NCI-H2081 (cell line): ENCODE data around the gene ARHGEF7.

Experiments used
- DNase-seq, 2 experiments: peaks; one replicate each; lab custom pipeline; 2025; lab: John Stamatoyannopoulos, UW

Gene ARHGEF7

DNA sequence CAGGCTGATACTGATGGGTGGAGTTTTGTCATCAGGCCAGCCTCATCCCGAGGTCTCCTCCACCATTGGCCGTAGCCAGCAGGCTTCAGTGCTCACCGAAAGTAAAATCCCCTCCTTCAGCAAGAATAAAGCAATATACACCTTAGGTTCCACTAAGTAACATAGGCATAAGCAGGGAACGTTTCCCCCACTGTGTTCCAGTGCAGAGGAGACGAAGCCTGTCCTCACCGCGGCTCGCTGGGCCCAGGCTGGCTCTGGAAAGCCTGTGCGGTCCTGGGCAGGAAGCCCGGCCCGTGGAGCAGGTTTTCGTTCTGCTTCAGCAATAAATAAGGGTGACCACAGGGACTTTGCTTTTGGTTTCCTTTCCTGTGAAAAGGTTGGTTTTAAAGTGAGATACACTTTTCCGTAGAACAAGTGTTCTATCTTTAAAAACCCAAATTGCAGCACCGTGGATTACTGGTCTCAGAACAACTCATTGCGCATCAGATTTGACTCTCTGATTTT, 189.0 kb downstream of the ARHGEF7 start:
- no peak for DNase-seq

DNA sequence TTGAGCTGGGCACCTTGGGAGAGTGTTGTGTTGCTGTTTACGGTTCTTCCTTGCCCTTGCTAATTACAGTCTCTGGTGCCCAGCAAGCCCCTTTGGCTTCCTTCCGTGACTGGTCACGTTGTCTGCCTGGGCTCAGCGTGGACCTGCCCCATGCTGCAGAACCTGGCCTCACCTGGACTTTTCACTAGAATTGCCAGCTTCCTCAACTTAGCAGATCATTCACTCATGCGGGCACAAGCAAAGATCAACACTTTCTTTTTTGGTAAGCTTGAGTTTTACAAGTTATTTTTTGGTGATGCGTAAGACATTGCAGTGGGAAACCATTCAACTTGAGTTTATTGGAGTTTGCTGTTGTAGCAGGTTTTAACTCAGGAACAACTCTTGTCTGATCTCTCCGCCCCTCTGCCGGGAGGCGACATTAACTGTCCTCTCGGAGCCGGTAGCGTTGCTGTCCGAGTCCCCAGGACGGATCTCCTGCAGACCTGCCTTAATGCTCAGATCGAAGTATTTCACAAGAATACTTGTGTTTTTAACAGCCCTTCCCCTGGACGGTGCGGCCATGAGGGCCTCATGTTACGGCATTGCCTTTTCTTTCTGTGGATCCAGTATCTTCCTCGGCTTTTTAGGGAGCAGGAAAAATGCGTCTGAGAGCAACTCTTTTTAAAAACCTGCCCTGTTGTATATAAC, 189.6 kb downstream of the ARHGEF7 start:
- no peak for DNase-seq

DNA sequence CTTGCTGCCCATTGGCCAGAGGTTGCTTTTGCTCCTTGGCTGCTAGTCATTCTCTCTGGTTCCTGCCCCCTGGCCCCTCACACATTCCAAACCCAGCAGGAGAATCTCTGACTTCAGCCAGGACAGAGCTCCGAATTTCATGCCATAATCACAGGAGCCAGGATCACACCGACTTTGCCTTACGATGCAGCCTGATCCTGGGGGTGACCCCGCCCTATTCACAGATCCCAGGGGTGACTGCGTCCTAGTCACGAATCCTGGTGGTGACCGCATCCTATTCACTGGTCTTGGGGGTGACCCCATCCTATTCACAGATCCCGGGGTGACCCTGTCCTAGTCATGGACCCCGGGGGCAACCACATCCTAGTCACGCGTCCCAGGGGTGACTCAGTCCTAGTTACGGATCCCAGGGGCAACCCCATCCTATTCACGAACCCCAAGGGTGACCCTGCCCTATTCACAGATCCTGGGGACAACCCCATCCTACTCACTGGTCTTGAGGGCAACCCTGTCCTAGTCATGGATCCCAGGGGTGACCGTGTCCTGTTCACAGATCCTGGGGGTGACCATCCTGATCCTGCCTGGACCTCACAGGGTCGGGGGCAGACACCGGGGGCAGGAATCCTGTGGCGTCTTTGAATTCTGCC, 198.0 kb downstream of the ARHGEF7 start:
- DNase-seq = no peak

DNA sequence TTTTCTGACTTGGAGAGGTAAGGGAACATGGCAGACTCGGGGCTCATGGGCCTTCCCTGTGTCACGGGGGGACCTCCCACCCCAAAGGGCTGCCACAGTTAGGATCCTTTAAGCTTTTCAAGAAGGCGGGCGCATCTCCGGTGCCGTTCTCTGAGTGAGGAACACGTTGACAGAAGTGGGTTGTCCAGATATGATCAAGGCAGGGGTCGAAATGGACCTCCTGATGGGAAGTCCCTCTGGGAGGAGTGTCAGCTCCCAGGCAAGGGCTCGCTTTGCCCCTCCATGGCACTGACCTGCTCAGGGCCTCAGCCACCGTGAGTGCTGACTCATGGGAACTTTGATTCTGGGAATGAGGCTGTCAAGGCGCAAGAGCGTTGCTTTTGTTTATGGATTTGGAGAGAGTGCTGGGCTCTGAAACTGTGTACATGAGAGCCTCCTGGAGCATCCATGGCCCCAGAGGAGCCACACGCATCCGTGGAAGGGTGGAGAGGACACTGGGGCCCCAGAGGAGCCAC, 198.9 kb downstream of the ARHGEF7 start:
- no peak for DNase-seq

DNA sequence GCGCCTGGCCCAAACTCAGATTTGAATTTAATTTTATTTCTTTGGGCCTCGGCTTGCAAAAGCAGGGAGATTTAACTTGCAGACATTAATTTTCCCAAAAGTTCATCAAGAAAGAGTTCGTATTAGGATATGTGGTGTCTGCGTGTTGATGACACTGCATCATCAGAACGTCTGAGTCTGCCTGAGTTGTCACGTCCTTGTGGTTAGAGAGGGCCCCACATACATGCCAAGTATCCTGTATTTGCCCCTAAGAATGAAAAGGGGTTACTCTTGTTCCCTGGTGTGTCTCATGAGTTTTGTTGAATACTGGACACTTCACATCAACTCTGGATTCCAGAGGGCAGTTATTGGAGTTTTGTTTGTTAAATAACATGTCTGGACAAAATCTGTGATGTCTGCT, 199.7 kb downstream of the ARHGEF7 start:
- DNase-seq = no peak

DNA sequence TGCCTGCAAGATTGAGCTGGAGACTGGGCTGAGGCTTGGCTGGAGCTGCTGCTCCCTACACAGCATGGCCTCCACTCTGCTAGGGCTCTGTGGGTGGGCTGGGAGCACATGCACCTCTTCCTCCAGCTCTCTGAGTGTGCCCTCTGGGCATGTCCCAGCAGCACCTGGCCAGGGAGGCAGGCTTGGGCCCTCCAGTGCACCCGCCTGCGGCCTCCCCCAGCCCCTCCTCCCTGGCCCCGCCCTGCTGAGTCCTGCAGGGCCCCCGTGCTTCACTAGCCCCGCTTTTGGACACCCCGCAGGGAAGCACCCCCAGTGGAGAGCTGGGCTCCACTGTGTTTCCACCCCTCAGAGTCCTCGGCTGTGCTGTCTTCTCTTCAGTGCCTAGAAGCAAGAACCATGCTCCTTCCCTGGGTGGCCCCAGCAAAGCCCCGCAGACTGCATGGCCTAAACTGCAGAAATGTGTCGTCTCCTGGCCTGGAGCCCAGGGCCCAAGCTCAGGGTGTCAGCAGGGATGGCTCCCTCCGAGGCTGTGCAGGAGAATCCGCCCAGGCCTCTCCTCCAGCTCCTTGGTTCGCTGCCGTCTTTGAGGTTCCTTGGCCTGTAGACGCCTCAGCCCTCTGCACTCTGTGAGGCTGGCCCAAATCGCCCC, 200.4 kb downstream of the ARHGEF7 start:
- DNase-seq = peak in 1 of 2 experiments; percentile 48

DNA sequence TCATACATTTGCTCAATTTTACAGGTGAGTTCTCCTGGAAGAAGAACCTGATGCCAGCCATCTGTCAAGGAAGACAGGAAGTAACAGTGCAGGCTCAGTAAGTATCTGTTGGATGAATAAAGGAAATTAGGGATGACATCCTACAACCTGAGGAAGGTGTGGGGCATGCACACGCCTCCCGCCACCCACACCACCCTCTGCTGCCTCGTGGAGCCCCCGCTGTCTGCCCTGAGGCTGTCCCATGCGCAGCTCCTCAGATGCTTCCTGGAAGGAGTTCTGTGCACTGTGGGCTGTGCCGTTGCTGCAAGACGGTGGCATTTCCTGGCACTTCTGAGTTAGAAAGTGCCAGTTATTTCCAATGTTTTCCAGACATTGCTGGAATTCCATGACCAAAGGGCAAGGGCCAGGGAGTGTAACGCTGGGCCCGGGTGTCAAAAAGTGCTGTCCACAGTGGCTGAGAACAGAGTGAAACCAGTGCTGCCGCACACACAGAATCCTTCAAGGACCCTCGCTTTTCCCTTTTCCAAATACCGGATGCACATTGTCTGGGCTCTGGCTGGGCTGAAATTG, 201.1 kb downstream of the ARHGEF7 start:
- no peak for DNase-seq

DNA sequence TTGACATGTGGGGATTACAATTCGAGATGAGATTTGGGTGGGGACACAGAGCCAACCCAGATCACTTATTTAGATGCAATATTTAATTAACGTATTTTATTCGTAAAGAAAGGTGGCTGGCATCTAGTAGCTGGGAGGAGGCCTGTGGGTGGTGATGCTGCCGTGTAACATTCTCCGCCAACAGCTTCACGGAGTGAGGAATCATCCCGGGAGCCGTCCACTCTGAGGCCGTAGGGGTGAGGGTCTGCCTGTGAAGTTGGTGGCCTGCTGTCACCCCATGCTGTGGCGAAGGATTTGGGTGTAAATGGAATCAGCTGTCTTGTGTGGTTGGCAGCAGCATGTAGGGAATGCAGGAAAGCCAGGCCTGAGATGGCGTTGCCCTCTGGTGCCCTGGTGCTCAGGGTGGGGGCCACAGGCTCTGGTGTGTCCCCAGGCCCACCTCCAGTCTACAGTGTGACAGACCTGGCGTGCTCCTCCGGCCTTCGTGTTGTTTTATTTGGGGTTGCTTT, 202.0 kb downstream of the ARHGEF7 start:
- DNase-seq = no peak

DNA sequence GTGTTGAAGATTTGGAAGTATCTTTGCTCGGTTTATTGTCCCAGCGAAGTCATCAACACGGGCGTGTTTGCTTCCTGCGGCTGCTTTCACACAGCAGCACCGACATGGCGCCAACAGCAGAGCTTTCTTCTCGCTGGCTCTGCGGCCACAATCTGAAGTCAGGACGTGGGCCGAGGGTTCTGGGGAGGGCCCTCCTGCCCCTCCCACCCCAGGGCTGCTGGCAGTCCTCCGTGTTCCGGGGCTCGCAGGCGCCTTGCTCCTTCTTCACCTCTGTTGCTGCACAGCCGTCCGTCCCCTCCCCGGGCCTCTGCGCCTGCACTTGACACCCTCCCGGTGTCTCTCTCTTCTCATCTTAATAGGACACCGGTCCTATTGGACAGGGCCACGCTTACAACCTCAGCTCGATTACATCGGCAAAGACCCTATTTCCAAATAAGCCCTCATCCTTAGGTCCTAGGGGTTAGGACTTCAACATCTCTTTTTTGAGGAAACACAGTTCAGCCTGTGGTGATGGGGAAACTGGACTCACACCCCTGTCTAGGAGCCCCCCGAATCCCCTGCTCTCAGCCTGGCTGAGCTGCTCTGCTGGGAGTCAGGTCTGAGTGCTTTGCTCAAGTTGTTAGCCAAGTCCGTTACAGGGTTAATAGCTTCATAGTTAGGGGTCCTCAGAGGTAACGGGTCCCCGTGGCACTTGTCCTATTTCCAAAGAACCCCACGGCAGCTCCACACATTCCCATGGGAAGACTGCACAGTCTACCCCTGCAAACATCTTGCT, 202.6 kb downstream of the ARHGEF7 start:
- DNase-seq = no peak

DNA sequence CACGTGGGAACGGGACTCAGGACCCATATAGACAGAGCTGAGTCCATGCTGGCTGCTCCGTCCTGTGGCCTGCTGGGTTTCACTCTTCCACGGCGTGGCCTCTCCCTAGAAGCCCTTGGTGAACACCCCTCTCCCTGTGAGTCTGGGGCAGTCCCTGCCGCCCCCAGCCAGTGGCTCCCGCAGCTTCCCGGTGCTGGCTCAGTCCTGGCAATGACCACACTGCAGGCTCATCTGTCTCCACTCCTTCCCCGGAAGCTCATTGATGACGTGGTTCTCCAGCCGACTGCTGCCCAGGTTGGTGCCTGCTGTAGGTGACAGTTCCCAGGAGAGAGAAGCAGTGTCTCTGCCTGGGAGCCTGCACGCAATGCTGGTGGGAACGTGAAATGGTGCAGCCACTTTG, 203.3 kb downstream of the ARHGEF7 start:
- DNase-seq = no peak

DNA sequence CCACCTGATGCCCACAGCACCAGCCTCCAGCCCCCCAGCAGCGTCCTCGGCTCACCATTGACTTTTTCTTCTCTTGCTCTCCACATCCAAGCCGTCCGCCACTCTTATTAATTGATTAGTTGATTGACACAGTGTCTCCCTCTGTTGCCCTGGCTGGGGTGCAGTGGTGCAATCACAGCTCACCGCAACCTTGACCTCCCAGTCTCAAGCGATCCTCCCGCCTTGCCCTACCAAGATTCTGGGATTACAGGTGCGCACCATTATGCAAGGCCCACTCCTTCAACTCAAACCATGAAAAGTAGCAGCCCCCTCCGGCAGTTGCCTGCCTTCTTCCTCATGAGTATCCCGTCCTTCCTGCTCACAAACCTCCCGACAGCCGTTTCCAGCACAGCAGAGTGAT, 204.4 kb downstream of the ARHGEF7 start:
- DNase-seq = no peak

DNA sequence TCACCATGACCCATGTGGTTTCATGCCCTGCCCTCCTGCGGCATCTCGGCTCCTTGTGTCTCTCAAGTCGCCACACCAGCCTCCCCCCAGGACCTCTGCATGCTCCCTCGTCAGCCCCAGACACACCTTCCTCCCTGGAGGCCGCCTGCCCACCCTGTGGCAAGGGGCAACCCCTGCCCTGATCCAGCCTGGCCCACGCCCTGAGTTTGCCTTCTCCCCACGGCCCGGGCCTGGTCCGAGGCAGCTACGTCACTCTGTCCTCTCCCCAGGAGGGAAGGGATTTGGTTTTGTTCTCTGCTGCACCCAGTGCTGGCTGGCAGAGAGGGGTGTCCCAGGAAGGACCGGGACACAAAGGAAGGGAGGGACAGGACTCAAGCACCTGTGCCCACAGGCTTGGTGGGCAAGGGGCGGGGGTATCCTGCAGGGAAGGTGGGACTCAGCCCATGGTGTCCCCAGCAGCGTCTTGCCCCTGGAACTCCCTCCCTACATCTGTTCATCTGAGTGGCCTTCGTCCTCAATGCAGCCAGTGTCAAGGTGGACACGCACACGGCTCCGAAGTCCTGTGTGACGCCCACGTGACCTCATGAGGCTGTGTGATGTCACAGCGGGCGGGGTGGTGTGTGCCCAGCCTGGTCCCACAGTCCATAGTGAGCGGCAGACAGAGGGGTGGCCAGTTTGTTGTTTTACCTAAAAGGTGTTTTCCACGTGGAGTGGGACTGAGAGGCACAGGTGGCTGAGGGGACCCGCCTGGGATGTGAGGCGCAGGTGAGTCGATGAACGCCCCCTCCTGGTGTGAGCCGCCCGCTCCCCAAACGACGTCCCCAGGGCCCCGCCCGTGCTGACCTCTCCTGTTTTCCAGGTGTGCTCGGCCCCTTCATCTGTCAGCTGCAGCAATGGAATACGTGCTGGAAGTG, 205.1 kb downstream of the ARHGEF7 start, which contains the start of gene TEX29:
TEX29 (plus strand) TSS at position 645 of the 914 bp plus-strand sequence; CDS start at position 894, 249 bp downstream.
- DNase-seq = no peak

DNA sequence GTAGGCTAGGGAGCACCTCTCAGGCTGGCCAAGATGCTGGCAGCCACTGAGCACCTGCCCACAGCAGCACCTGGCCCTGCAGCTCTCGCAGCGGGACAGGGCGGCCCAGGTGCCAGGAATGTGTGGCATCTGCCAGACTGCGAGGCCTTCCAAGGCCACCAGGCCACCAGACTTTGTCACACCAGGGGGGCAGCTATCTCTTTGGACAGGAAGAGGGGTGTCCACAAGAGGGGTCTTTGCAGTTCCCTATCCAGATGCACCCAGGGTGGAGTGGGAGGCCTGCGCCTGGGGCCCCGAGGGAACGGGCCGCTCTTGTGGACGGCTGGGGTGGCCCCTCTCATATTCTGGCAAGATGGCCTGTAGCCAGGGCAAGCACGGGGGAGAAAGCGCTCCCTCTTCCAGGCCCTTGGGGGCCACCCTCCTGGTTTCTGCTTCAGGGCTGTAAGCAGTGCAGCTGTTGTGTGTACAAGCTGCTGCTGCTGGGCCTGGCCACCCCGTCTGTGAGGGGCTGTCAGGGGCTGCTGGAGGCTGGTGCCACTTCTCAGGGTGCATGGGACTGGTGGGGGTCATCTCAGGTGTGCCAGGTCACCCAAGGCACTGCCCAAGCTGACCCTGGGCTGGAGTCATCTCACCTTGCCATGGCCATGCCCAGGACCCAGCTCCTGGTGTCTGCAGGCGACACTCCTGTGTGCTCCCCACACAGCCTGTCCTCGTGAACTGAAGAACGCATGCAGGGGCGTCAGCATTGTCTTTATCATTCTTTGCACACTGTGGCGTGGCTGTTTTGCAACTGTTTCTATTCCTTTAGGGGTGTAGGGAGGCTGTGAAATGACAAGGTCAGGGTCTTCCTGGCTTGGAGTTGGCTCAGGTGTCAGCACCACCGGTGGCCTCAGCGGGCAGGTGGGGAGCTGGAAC, 207.1 kb downstream of the ARHGEF7 start:
- DNase-seq = no peak

DNA sequence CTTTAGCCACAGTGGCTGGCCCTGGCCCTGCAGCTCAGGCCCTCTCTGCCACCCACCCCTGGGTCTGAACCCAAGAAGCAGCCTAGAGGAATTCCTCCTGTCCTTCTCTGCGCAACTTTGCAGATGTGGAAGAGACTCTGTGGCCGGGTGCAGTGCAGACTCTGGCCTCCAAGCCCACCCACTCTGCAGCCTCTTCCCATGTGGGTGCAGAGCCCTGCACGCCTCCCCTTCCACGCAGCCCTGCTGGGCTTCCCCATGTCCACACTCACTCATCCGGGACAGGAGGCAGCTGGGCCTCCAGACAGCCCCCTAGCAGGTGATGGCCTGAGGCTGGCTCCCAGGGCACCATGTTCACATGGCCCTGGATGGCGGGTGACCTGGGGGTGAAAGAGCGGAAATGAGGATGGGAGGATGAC, 207.8 kb downstream of the ARHGEF7 start:
- no peak for DNase-seq

DNA sequence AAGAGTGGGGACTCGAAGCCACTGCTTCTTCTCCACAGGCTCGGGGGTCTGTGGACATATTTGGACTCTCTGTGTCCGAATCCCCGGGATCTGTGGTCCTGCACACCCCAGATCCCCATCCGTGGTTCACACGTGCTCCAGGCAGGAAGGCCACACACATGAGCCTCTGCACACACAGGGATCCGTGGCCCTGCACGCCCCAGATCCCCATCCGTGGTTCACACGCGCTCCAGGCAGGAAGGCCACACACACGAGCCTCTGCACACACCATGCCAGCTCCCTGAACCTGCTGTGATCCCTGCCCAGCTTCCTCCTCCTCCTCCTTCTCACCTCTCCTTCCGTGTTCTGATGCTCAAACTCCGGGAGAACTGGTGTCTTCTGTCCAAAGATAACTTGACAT, 208.4 kb downstream of the ARHGEF7 start:
- DNase-seq = no peak

DNA sequence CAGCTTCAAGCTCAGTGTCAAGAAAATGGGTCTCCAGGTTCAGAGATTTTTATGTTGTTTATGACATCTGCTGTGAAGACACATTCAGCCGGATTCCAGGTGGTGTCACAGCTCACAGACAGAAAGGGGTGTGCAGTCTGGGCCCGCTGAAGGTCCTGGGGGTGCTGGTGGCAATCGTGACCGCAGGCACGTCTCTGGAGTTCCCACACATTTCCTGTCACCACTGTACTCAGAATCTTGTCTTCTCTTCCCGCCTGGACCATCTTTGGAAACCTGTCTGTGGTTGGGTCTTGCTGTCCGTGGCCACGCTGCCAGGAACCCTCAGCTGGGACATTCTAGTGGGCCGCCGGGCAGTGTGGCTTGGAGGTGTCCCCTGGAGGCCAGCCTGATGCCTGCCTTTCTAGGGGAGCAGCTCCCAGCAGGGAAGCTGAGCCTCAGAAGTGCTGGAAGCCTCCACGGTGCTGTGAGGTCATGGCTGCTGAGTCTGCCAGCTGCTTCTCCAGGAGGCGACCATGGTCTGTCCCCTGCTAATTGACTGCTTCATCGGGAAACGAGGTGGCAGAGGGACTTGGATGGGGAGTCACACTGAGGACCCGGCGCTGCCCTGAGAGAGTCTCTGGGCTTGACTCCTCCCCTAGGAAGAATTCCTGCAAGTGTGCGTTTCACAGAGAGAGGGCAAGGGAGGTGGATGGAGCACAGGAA, 209.0 kb downstream of the ARHGEF7 start:
- DNase-seq = no peak

DNA sequence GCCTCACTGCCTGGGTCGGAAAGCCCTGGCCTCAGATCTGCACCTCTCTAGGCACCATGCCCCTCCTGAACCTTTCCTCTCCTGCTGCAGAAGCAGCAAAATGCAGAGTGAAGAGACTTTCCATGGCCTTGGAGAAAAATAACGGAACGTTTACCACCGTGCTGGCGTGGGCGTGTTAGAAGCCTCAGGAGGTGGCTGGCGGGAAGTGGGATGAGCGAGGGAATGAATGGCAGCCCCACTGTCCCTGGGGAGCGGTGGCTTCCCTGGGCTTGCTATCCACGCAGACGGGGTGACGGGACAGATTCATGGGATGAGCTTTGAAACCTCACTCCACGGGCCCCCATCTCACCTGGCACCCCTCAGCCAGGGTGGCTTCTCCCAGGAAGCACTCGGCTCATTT, 209.6 kb downstream of the ARHGEF7 start:
- no peak for DNase-seq

DNA sequence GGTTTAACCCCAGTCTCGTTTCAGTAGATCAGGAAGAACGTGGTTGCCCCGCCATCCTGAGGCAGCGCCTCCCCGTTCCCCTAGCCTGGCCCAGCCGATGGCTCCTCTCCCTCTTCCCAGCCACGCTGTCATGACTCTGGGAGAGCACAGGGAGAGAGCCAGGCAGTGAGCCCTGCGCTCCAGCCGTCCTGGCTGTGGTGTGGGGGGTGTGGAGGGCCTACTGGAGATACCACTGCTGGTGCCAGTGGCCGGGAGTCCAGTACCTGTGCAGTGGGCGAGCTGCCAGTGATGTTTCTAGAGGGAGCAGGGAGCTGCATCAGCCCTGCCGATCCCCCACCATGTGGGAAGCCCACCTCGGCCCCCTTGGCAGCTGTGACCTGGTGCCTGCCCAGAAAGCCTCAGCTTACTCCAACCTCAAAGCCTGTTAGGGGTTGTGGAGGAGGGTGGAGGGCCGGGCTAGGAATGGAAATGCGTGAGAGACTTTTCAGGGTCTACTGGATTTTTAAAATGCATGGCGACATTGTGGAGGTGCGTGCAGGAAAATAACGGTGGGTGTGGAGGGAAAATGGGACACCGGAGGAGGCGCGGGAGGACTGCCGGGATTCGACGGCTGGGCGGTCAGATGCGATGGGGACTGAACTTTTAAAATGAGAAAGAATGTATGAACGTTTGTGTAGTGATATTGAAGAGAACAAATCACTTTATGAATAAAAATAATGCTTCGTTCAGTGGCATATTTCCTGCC, 210.2 kb downstream of the ARHGEF7 start:
- DNase-seq = no peak
